Osteoblast (primary cell): ENCODE measurements around the gene NFIB. TPM values are rescaled to one million over a fixed set of nuclear protein-coding genes. Genes with fewer than 3 reads are reported as not detected.

Experiments
- DNase-seq: peaks from one replicate; pipeline ENCODE4 v3.0.0; 2011; ENCODE audit warnings: low spot score, mixed read lengths; ENCODE audit not compliant: insufficient read length; ENCODE audit errors: missing footprints
- H2AFZ ChIP-seq: 2 replicates; pipeline ENCODE4 v1.6.0; 2011; ENCODE audit warnings: mild to moderate bottlenecking, low read length
- H3K27ac ChIP-seq: 2 replicates; pipeline ENCODE4 v1.5.1; 2011; ENCODE audit warnings: mild to moderate bottlenecking, low read depth, low read length, moderate library complexity
- H3K27me3 ChIP-seq: 2 replicates; pipeline ENCODE4 v1.6.0; 2012; ENCODE audit warnings: mild to moderate bottlenecking, control low read depth, inconsistent platforms, low read length, moderate library complexity; ENCODE audit not compliant: insufficient read depth
- H3K36me3 ChIP-seq: 2 replicates; pipeline ENCODE4 v1.5.1; 2011; ENCODE audit warnings: mild to moderate bottlenecking, low read length, control low read depth, moderate library complexity; ENCODE audit not compliant: insufficient read depth
- H3K4me1 ChIP-seq: 2 replicates; pipeline ENCODE4 v1.5.1; 2011; ENCODE audit warnings: mild to moderate bottlenecking, low read length, control low read depth, moderate library complexity; ENCODE audit not compliant: insufficient read depth
- H3K4me2 ChIP-seq: 2 replicates; pipeline ENCODE4 v1.6.0; 2011; ENCODE audit warnings: mild to moderate bottlenecking, low read length; ENCODE audit not compliant: insufficient read depth
- H3K4me3 ChIP-seq: fragments of 200-600 bp; sonication (generic); 3 replicates; pipeline ENCODE4 v1.5.1; 2012; ENCODE audit warnings: mild to moderate bottlenecking, low read length, inconsistent platforms; ENCODE audit not compliant: insufficient read depth
- H3K79me2 ChIP-seq: 2 replicates; pipeline ENCODE4 v1.6.0; 2012; ENCODE audit warnings: mild to moderate bottlenecking, low read length, control low read depth, inconsistent platforms; ENCODE audit not compliant: insufficient read depth
- H3K9me3 ChIP-seq: 2 replicates; pipeline ENCODE4 v1.5.1; 2011; ENCODE audit warnings: low read depth, low read length, control low read depth
- H4K20me1 ChIP-seq: 2 replicates; pipeline ENCODE4 v1.6.0; 2012; ENCODE audit warnings: mild to moderate bottlenecking, low read length, control low read depth; ENCODE audit not compliant: insufficient read depth
- CTCF ChIP-seq: IDR thresholded peaks from 2 replicates; pipeline ENCODE4 v1.5.1; 2011; ENCODE audit warnings: mild to moderate bottlenecking, low read depth, low read length, moderate library complexity; ENCODE audit errors: extremely low read depth
- total RNA-seq: library from RNA; depleted of rRNA; stranded (reverse); fragments of >200 nt; gene quantifications from 2 replicates; pipeline ENCODE4 v1.2.3, GENCODE V29; 2012

The NFIB gene
- total RNA-seq, 1 donor = 21.0 TPM

DNA sequence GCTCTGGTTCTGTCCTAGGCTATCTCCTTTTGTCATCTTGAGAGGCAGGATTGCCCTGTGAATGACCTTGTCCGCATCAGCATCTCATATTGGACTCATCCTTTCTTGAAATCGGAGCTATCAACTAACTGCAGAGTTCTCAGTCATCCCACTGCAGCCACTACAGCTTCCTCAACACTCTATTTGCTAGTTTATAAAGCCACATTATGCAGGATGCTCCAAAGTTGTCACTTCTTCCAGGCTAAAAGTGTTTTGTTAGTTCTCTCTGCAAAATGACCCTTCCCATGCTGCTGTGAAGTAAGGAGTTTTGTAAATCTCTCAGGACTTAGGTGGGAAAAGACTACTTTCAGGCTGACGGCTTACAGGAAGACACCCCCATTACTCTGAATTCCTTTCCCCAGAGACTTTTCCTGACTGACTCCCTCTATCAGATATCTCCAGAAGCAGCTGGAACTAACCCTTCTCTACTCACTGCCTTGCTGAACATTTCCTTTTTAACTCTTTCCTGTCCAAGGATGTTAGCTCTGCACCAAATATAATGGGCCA, 257.6 kb downstream of the NFIB start:
- peaks cover 3% of the 10 kb centered on the region for H3K4me1 ChIP-seq
- H3K4me3 ChIP-seq = no peak overlapping the region
- no peaks in the 10 kb centered on the region for H3K79me2 ChIP-seq
- no peaks in the 10 kb centered on the region for H3K27me3 ChIP-seq
- H3K36me3 ChIP-seq = no peaks in the 10 kb centered on the region
- no peak for TF ChIP-seq CTCF
- no peaks in the 10 kb centered on the region for H3K9me3 ChIP-seq
- no peak for DNase-seq
- H2AFZ ChIP-seq = no peak overlapping the region
- no peak overlapping the region for H3K27ac ChIP-seq
- H3K4me2 ChIP-seq = no peak overlapping the region
- H4K20me1 ChIP-seq = no peaks in the 10 kb centered on the region

- Histone ChIP-seq H4K20me1 (no peaks in the 10 kb centered on the region), H3K27me3 (no peaks in the 10 kb centered on the region), H3K4me3 (no peak overlapping the region), H3K79me2 (no peaks in the 10 kb centered on the region), H3K4me2 (no peak overlapping the region), H3K4me1 (peaks cover 3% of the 10 kb centered on the region), H3K9me3 (no peaks in the 10 kb centered on the region), H3K36me3 (no peaks in the 10 kb centered on the region), H2AFZ (no peak overlapping the region), H3K27ac (no peak overlapping the region)
- DNase-seq = no peak
- TF ChIP-seq CTCF = no peak
Observed at GRCh38 chr9:14054096-14054495, 259.8 kb downstream of the NFIB start.

DNA sequence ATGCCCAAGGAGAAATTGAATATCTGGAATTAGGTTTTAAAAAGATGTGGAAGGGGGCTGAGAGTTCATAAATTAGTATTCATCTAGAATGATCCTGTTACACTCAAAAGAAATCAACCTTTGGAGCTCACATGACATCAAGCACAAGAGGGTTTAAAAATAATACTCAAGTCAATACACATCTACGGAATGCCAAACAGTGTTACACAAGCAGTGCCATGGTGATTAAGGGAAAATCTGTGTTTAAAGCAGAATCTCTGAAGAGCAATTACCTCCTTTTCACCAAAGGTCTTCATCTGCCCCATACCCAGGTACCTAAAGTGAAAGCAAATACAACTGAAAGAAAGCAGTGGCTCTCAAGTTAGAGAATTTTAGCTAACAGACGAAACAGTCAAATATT, 261.6 kb downstream of the NFIB start:
- Histone ChIP-seq H4K20me1 (no peaks in the 10 kb centered on the region), H3K36me3 (no peaks in the 10 kb centered on the region), H3K27ac (no peak overlapping the region), H3K4me3 (no peak overlapping the region), H3K4me1 (peaks cover 3% of the 10 kb centered on the region), H2AFZ (no peak overlapping the region), H3K79me2 (no peaks in the 10 kb centered on the region), H3K4me2 (no peak overlapping the region), H3K27me3 (no peaks in the 10 kb centered on the region), H3K9me3 (no peaks in the 10 kb centered on the region)
- no peak for DNase-seq
- no peak for TF ChIP-seq CTCF

- H3K27me3 ChIP-seq = no peaks in the 10 kb centered on the region
- no peak for TF ChIP-seq CTCF
- H3K4me2 ChIP-seq = no peak overlapping the region
- H3K36me3 ChIP-seq = no peaks in the 10 kb centered on the region
- no peak overlapping the region for H3K4me3 ChIP-seq
- H3K79me2 ChIP-seq = no peaks in the 10 kb centered on the region
- no peaks in the 10 kb centered on the region for H3K9me3 ChIP-seq
- H4K20me1 ChIP-seq = no peaks in the 10 kb centered on the region
- no peak overlapping the region for H3K27ac ChIP-seq
- peaks cover 3% of the 10 kb centered on the region for H3K4me1 ChIP-seq
- H2AFZ ChIP-seq = no peak overlapping the region
- DNase-seq = no peak
Observed at GRCh38 chr9:14051419-14051818, 262.5 kb downstream of the NFIB start.
